ENCODE data around the gene STK24.
A peak's percentile ranks its signal among the peaks of the same experiment; 100 is the strongest.

The STK24 gene

DNA sequence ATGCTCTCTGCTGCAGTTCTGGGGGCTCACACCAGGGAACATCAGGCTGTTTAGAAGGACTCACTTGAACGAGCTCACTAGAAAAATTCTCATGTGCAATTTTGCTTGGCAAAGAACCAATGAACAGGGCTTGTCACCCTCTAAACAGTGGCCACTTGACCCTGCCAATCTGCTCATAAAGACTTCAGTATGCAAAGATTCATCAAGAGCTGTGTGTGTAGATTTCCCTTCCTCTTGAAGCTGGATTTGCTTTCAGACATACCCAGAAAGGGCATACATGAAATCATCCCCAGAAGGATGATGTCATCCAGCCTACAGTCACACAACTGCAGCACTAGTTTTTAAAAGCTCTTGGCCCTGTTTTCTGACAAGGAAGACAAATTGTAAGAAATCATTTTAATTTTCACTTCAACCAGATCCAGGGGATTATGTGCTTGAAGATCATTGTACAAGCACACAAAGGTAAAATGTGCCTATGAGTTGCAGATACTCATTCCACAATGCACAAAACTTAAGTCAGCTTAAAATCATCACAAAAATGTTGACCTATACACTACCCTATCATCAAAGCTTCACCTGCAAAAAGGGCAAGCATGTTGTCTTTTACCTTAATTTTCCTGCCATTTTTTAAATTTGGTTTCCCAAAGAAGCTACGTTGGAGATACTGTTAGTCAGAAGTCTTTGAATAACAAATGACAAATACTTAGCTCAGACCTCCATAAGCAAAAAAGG is 5.2 kb upstream of the STK24 start:
- no peak for DNase-seq

DNA sequence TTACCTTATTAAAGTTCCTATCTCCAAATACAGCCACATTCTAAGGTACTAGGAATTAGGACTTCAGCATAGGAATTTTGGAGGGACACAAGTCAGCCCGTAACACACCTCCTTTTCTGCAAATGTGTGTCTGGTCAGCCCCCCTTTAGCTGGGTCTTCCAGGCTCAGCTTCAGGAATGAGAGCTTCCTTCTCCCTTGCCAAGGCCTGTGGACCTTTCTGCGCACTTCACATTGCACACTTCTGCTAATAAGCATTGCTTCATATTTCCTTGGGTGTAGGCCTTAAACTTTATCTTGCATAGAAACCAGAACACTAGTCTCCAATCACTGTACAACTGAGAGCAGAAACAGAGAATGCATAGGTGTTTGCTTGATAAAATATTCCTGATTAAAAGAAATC is 4.5 kb upstream of the STK24 start:
- no peak for DNase-seq

DNA sequence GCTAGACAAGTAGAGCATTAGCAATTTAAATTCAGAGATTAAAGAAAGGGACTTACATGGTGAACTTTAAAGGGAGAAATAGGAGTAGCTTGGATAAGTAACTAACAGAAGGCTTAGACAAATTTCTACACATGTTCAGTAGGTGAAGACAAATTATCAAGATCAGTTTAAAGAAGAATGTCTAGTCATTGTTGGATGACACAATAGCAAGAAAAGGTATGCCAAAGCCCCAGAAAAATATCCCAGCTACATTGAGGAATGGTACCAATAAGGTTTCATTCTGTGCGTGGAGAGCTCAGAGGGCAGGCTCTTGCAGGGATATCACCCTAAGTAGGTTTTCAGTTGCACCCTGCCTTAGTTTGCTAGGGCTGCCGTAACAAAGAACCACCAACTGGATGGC is 3.5 kb upstream of the STK24 start:
- no peak for DNase-seq

DNA sequence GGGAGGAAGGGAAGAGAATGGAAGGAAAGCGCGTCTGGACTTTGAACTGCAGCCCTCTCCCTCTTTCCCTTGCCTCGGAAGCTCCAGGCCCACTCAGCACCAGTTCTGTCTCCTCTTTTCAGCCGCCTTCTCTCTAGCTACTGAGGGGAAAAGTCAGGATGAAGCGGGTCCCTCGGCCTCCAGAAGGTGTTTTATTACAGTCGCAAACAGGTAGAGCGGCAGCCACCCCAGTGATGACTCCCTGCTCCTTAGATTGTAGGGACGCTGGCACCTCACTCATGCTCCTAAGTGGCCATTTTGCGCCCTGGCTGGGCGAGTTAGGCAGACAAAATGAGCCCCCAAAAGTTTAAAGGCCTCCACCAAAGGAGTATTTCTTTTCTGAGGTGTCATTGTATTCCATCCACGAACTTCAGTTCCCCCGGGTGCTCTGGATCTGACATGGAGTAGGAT is 954 bp upstream of the STK24 start:
- DNase-seq = no peak

DNA sequence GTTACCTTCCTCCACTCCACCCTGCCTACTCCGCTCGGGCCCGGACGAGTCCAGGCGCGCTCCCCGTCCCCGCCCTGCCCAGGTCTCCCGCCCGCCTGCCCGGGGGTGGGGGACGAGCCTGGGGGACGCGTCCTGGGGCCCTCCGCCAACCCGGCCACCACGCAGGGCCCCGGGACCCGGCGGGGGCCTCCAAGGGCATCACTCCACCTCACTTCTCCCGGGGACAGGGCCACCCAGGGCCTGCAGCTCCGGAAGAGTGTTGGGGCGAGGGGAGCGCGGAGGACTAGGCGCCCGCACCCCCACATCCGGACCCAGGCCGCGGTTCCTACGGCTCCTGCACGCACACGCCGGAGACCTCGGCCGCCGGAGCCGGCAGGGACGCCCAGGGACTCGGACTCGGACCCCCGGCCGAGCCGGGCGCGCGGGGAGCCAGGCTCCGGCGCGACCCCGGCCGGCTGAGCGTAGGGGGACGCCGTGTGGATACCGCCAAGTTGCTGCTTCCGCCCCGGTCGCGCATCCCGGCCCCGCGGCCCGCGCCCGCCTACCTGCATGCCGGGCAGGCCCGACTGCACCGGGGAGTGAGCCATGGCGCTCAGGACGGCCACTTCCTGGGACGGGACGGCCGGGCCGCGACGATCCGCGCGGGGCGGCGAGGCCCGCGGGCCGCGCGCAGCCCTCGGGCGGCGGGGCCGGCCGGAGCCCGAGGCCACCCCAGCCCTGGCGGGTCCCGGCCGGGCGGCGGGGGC is 534 bp downstream of the STK24 start:
- peak; percentile 13 for DNase-seq

DNA sequence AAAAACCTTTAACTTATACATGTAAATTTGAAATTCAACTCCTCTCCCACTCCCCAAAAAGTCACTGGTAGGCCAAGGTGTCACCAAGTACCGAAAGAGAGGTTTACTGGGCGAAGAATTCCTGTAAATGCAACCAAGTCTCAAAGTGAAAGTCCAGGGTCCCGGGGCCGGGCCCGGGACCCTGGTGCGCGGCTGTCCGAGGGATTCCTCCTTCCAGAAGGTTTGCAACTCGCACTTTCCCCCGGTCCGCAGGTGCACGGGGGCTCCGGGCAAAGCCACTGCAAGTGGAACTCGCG is 1.1 kb downstream of the STK24 start:
- DNase-seq = no peak

DNA sequence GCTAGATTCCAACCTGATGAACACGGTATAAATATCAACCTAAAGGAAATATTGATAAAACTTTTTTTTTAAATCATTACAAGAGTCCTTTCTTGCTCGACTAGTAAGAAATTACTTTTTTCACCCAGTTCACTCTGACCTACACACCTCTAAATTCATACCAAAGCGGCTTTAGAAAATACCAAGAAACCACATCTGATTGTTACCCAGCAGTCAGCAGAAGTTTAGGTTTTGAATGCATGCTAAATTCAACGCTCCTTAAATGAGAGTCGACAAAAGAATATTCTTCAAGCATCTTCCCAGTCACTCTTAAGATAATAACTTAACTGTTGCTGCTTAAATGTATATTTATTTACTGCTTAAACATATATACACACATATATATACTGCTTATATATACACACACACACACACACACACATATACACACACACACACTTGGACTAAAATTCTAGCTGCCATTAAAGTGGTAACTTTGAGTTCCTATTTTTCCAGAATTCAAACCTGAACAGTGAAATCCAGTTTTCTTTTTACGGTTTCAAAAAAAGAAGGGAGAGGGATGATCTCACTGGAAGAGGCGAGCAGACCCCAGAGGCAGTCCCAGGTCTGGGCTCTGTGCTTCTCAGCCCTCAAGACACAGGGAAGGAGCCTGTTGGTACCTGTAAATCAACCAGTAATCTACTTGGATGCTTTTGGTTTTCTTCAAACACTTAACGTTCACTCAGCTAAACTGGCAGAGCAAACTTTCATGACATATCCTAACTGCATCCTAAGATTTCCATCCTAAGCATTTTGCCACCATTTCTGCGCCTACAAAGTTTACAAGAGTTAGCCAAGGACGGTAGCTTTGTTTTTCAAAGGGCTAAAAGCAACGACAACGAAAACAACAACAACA is 1.7 kb downstream of the STK24 start:
- no peak for DNase-seq

DNA sequence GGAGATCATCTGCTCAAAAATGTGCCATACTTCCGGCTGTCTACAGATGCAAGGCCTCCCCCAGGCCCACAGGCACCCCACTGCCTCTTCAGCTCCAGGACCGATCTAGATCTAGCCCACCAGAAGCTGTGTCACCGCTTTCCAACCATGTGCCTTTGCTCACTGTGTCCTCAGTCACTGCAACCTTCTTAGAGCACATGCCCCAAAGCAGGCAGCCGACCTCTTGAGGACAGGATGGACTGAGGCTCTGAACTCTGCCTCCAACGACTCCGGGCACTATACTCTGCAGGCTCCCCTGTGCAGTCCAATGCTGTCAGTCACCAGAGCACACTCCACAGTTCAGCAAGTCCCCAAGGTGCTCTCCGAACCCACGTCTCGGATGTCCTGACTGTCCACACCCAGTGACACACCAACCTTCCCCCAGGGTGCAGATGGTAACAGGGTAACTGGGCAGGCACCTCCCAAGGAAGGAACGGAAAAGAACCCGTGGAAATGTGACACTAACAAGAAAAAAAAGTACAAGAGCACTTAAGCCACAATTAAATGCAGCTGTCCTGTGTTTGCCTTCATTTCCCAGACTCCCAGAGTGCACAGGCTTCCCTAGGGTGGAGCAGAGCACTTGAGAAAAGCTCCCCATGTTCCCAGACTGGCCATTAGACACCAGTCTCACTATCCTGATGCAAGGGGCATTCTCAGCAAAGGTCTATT is 4.8 kb downstream of the STK24 start:
- no peak for DNase-seq

DNA sequence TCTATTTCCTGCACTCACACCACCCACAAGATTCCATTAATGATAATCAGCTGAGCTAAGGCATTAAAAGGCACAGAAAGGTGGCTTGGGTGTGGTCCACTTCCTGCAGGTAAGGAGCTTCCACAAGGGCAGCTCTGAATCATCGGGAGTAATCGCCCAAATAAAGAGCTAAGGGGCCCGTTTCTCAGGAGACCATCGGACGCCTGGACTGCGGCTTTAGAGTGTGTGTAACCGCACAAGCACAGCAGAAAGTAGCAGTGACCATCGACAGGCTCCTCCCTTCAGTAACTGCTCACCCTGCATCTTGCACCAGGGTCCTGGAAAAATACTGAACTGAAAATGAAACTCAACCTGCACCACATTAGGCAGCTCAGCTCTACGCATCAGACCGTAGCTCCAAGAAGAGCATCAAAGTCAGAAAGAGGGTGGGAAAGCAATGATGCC is 6.0 kb downstream of the STK24 start:
- no peak for DNase-seq

DNA sequence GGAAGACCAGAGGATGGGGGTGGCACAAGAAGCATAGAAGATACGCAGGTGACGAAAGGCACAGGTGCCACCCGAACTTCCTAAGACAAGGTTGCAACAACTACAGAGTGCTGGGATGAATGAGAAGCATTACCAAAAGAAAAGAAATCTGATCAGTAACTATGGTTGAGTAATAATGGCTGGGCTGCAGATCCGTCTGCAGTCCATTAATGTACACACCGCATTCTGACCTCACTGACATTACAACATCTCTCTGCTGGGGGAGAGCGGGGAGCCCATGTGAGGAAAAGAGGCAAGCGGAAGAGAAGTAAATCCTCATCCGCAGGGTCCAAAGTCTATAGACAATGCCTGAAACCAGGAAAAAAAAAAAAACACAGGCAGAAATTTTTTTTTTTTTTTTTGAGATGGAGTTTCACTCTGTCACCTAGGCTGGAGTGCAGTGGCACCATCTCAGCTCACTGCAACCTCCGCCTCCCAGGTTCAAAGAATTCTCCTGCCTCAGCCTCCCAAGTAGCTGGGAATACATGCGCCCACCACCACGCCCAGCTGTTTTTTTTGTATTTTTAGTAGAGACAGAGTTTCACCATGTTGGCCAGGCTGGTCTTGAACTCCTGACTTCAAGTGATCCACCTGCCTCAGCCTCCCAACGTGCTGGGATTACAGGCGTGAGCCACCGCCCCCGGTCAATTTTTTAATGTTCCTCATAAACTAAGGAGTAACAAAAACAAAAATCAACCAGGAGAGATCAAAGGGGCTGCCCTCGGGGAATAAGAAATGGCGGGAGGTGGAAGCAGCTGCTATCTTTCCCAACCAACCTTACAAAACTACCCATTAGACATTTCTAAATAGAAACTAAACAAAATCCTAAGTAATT is 7.2 kb downstream of the STK24 start:
- peak; percentile 86 for DNase-seq

DNA sequence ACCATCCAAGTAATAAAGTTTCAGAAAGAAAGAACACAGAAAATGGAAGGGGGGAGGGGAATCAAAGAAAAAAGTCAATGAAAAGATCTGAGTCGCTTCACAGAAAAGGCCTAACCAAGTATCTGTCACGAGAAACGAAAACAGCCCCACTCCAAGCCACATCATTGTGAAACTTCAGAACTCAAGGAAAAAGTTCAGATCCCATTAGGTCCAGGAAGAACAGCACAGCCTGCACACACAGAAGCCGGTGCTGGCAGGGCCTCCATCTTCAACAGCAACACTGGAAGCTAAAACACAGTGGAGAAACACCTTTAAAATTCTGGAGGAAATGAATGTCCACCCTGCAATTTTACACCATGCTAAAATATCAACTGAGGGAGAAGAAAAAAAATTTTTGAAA is 8.0 kb downstream of the STK24 start:
- no peak for DNase-seq

DNA sequence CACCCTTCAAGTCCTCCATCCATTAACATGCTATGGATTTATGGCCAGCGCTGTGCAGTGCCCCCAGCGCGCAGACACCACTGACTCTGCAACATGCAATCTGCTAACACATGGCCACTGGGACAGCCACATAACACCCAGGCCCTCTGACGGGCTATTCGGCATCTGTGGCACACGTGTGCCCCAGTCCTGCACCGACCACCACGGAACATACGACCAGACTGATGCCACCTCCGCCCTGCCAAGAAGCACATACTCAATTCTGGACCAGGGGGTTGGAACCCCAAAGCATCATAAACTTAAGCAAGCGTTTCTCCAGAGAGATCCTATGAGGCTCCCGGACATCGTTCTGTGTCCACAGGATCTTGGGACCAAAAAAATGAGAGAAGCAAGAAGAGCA is 9.8 kb downstream of the STK24 start:
- DNase-seq = no peak

DNA sequence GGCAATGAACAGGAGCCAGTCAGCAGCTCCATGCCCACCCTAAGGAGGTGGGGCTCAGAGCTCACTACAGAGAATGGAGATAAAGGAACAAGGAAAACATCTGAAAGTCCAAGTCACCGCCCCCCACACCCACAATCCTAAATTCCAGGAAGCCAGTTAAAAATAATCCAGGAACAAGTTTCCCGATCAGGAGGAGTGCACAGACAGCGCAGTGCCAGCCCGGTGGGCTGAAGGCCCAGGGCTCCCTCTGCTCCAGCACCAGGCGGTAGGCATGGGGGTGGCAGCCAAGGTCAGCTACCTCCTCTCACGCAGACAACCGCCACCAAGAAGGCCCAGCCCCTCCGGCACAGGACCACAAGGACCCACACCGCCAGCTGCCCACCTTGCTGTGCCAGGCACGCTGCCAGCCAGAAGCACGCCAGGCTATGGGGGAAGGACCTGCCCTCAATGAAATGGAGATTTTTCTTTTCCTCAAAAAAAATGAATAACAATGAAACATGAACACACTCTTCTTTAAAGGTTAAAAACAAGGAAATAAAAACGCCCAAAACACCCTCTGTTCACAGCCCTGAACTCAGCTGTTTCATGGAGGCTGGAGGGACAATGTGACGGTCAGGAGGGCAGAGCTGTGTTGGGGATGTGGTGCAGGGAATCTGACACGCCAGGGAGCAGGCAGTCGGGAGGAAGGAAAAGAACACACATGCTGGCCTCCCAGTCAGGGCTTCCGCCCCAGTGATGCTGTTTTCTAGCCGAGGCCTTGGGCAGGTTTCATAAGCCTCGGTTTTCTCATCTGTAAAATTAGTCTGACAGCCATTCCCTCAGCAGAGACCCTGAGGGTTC is 11.0 kb downstream of the STK24 start:
- DNase-seq = no peak

DNA sequence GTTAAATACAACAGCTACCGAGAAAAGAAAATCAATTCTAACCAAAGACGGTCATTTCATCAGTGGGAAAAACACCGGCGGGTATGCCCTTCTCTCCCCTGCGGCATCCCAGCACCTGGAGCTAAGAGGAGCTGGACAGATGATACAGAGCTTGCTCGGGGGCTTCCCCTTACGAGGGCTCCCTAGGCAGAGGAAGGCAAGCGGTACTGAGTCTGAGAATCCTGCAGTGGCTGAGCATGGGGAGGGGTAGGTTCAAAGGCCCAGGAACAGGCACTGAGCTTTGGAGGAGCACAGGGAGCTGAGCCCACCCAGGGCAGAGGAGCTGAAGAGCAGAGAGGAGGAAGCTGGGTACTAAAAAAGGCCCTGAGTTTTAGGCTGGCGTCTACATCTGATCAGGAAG is 12.7 kb downstream of the STK24 start:
- DNase-seq = no peak

DNA sequence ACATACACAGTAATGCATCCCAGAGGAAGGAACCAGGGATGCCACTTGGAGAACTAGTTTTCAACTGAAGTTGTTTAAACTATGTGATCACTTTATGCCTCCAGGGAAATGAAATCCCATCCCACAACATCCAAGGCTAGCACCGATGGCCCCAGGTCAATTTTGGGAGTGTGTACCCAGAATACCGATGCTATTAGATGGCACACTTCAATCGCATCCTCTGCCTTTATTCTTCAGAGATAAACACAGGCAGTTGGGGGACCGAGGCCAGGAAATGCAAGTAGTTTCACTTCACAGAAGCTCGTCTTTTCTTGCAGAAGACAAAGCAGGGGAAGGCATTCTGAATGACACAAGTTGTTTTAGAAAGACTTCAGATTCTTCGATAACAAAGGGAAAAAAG is 13.8 kb downstream of the STK24 start:
- DNase-seq = no peak

DNA sequence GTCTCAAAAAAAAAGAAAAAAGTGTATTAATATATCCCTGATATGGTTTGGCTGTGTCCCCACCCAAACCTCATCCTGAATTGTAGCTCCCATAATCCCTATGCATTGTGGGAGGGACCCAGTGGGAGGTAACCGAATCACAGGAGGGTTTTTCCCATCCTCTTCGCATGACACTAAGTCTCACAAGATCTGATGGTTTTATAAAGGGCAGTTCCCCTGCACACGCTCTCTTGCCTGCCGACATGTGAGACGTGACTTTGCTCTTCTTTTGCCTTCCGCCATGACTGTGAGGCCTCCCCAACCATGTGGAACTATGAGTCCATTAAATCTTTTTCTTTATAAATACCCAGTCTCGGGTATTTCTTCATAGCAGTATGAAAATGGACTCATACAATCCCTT is 17.7 kb downstream of the STK24 start:
- no peak for DNase-seq

DNA sequence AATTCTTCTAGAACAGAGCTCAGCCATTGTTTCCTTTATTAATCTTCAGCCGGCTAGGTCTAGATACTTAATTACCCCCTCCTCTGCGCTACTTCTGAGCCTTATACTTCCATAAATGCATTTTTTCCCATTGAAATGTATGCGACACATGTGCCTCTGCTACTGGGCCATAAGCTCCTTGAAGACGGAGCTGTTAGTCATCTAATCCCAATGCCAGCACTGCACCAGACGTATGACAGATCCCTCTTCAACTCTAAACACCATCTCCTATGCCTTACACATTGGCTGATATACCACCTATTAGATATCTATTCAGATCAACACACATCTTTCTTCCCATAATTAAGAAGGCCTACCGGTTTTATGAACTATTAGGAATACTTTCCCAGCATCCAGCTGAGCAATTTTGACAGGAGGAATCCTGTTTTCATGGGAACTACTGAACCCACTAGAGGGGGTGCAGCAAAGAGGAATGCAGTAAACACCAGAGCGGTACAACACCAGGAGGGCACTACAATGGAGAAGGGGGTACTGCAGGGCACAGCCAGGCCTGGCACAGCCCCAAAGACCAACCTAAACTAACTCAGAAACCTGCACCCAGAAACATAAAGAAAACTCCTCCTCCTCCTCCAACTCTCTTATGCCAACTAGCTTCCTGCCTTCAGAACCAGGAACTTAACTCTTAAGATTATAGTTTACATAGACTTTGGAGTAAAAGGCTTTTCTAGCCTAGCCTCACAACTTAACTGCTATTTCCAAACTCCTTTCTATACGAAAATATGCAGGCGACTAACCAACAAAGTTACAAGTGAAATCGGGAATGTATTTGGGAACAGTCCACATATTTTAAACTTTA is 18.7 kb downstream of the STK24 start:
- no peak for DNase-seq

DNA sequence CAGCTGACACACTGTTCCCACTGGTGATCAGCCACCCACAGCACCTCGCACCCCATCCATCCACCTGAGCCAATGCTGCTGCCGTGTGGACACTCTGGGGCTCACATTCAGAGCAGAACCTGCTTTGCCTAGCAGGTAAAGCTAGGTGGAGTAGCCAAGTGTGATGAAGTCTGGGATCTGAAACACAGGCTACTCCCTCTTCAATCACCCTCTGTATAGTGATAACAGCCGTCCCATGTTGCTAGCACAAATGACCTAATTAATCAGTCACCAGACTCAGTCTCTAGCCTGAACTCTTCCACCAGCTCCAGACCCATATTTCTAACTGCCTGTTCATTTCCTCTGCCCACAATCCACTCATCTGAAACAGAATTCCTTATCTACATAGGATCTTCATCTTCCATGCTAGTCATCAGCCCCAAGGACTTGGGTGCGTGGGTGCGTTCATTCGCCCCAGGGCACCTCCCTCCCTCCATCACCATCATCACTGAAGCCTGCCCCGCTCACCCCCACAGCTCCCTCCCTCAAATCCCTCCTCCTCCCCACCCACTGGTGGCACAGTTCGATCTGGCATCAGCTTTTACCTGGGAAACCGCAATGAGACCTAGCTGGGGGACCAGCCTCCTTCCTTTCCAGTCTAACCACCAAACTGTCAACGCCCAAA is 19.8 kb downstream of the STK24 start:
- no peak for DNase-seq

DNA sequence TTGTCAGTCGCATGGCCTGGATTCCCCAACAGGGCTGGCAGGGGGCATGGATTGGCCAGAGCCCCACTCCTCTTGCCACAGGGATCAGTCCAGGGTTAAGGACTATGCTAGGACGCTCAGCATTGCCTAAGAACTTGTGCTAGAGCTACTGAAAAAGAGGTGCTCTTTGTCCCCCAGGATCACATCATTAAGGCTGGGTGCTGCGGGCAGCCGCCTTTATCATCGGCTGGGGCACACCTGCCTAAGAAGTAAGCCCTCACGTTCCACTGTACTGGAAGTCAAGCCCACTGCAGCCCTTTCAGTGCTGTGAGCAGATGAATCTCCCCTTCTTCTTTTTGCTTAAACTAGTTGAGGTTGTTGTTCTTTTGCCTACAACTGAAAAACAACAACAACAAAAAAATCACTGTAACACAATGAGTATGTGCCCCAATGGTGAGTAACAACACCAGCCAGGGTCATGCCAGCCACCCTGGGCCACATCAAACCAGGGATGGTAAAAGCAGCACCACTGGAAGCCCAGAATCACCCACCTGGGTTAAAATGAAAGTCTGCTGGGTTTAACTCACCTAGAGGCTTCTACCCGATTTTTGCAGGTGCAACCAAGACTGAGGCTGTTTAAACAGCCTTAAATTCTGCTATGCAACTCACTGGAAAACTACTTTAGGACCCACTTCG is 20.6 kb downstream of the STK24 start:
- no peak for DNase-seq
